Measurements from ENCODE around the gene GABRE. TPM values are rescaled to one million over a fixed set of nuclear protein-coding genes. Genes with fewer than 3 reads are reported as not detected.

The GABRE gene
- total and polyA plus RNA-seq, 9 donors = 2.0 to 24.7 (median 10.2) TPM

- DNase-seq = no peak
- TF ChIP-seq POLR2A (IDR thresholded peaks at IDR 0.05) = no peak
- TF ChIP-seq CTCF (IDR thresholded peaks at IDR 0.05) = no peak
- TF ChIP-seq EP300 (IDR thresholded peaks at IDR 0.05) = no peak
- intact Hi-C loops (cut with DNase I) = no loop called here
- WGBS, 3 donors = 52 to 55% (median 55%) methylated on average over 3 of the region's 3 CpGs
- Histone ChIP-seq H3K9me3 (no peaks in the 10 kb centered on the region), H3K27me3 (no peaks in the 10 kb centered on the region), H3K4me1 (ENCODE audit: insufficient read depth) (no peaks in the 10 kb centered on the region), H3K27ac (no peak overlapping the region), H3K36me3 (no peaks in the 10 kb centered on the region), H3K4me3 (no peak overlapping the region)
Observed at GRCh38 chrX:151985955-151986354, 11.5 kb upstream of the GABRE start.

GRCh38 chrX:151985531-151985930 is 11.1 kb upstream of the GABRE start:
- Histone ChIP-seq H3K4me3 (no peak overlapping the region), H3K4me1 (ENCODE audit: insufficient read depth) (no peaks in the 10 kb centered on the region), H3K27ac (no peak overlapping the region), H3K27me3 (no peaks in the 10 kb centered on the region), H3K9me3 (no peaks in the 10 kb centered on the region), H3K36me3 (no peaks in the 10 kb centered on the region)
- TF ChIP-seq POLR2A (IDR thresholded peaks at IDR 0.05) = no peak
- TF ChIP-seq CTCF (IDR thresholded peaks at IDR 0.05) = no peak
- WGBS, 3 donors = 69 to 76% (median 74%) methylated on average over 4 of the region's 4 CpGs
- no peak for DNase-seq
- intact Hi-C loops (cut with DNase I) = no loop called here

- Histone ChIP-seq H3K27me3 (no peaks in the 10 kb centered on the region), H3K4me3 (no peak overlapping the region), H3K9me3 (no peaks in the 10 kb centered on the region), H3K4me1 (ENCODE audit: insufficient read depth) (no peaks in the 10 kb centered on the region), H3K36me3 (no peaks in the 10 kb centered on the region), H3K27ac (no peak overlapping the region)
- no peak for DNase-seq
- intact Hi-C loops (cut with DNase I) = no loop called here
- 58 to 70% (median 58%) methylated on average over 4 of the region's 4 CpGs for WGBS, 3 donors
- TF ChIP-seq EP300 (IDR thresholded peaks at IDR 0.05) = no peak
- no peak for TF ChIP-seq CTCF (IDR thresholded peaks at IDR 0.05)
- no peak for TF ChIP-seq POLR2A (IDR thresholded peaks at IDR 0.05)
Observed at GRCh38 chrX:151984902-151985301, 10.4 kb upstream of the GABRE start.

- Histone ChIP-seq H3K27ac (no peak overlapping the region), H3K4me3 (no peak overlapping the region), H3K9me3 (no peaks in the 10 kb centered on the region), H3K4me1 (ENCODE audit: insufficient read depth) (no peaks in the 10 kb centered on the region), H3K27me3 (no peaks in the 10 kb centered on the region), H3K36me3 (no peaks in the 10 kb centered on the region)
- intact Hi-C loops (cut with DNase I) = no loop called here
- TF ChIP-seq EP300 (IDR thresholded peaks at IDR 0.05) (no peak), POLR2A (IDR thresholded peaks at IDR 0.05) (no peak), CTCF (IDR thresholded peaks at IDR 0.05) (no peak)
- WGBS, 3 donors = 20 to 28% (median 22%) methylated on average over 3 of the region's 3 CpGs
- DNase-seq = no peak
Observed at GRCh38 chrX:151984328-151984727, 9.9 kb upstream of the GABRE start.

GRCh38 chrX:151983186-151983585 is 8.7 kb upstream of the GABRE start:
- Histone ChIP-seq H3K27ac (no peak overlapping the region), H3K27me3 (no peaks in the 10 kb centered on the region), H3K4me1 (ENCODE audit: insufficient read depth) (no peaks in the 10 kb centered on the region), H3K9me3 (no peaks in the 10 kb centered on the region), H3K4me3 (no peak overlapping the region), H3K36me3 (no peaks in the 10 kb centered on the region)
- DNase-seq = no peak
- intact Hi-C loops (cut with DNase I) = no loop called here
- no peak for TF ChIP-seq EP300 (IDR thresholded peaks at IDR 0.05)
- TF ChIP-seq CTCF (IDR thresholded peaks at IDR 0.05) = no peak
- TF ChIP-seq POLR2A (IDR thresholded peaks at IDR 0.05) = no peak

All from ovary (tissue), 9 donors.